MCF 10A (cell line): Measurements from ENCODE around the gene OR13J1. TPM values are rescaled to one million over a fixed set of nuclear protein-coding genes. Genes with fewer than 3 reads are reported as not detected.

ENCODE experiments used
- BruUV-seq: library from RNA; stranded (reverse); fragments of 400-500 nt; replicated peaks from 2 replicates; lab custom pipeline; 2021; lab: Mats Ljungman, UMichigan
- CTCF ChIA-PET: fragments of 300-600 bp; sonication (Branson Sonifier 250); formaldehyde crosslinking; extraction: SDS; loops from one replicate; lab custom pipeline; 2021; ENCODE audit warnings: antibody characterized with exemption, inconsistent platforms; lab: Yijun Ruan, JAX
- POLR2A ChIA-PET: fragments of 300-600, 350-650 bp; sonication (Branson Sonifier 250); formaldehyde crosslinking; extraction: SDS; loops from one replicate; lab custom pipeline; 2020; ENCODE audit warnings: antibody characterized with exemption, inconsistent platforms; lab: Yijun Ruan, JAX
- DNase-seq: peaks from one replicate; pipeline ENCODE4 v3.0.0-alpha.2; 2018; ENCODE audit not compliant: unreplicated experiment
- H3K27ac Mint-ChIP-seq: one replicate; pipeline ENCODE4 v1.8.0; 2022; ENCODE audit warnings: mild to moderate bottlenecking, low read depth, mixed read lengths; ENCODE audit not compliant: unreplicated experiment
- H3K27me3 Mint-ChIP-seq: one replicate; pipeline ENCODE4 v1.8.0; 2022; ENCODE audit warnings: mixed read lengths; ENCODE audit not compliant: insufficient read depth, unreplicated experiment
- H3K36me3 Mint-ChIP-seq: one replicate; pipeline ENCODE4 v1.8.0; 2022; ENCODE audit warnings: mild to moderate bottlenecking, moderate library complexity, mixed read lengths; ENCODE audit not compliant: insufficient read depth, unreplicated experiment
- H3K4me1 Mint-ChIP-seq: one replicate; pipeline ENCODE4 v1.8.0; 2022; ENCODE audit warnings: mixed read lengths; ENCODE audit not compliant: insufficient read depth, unreplicated experiment
- H3K4me3 Mint-ChIP-seq: one replicate; pipeline ENCODE4 v1.8.0; 2022; ENCODE audit warnings: mild to moderate bottlenecking, moderate library complexity, mixed read lengths; ENCODE audit not compliant: unreplicated experiment
- H3K9me3 Mint-ChIP-seq: one replicate; pipeline ENCODE4 v1.8.0; 2022; ENCODE audit warnings: mixed read lengths; ENCODE audit not compliant: unreplicated experiment
- CTCF ChIP-seq: fragments of 200-600 bp; IDR thresholded peaks from one replicate; pipeline ENCODE4 v1.8.0; 2022; ENCODE audit warnings: antibody characterized with exemption, mild to moderate bottlenecking; ENCODE audit not compliant: unreplicated experiment
- intact Hi-C: fragments of 100-400 bp; cut with micrococcal nuclease; formaldehyde crosslinking; loops from 2 replicates; pipeline ENCODE4 v1.14.1; 2022
- total RNA-seq: library from RNA; stranded (reverse); gene quantifications from 2 replicates; pipeline ENCODE4 v1.2.3, GENCODE V29; 2022

Gene OR13J1
- total RNA-seq, 1 experiment from 2014 or later, result not detected

GRCh38 chr9:35862328-35862727 is 7.9 kb downstream of the OR13J1 start:
- no TSS peak for BruUV-seq
- CTCF ChIA-PET, result interaction anchor here (2.2 kb wide), 1 partner anchor 36 kb away, joined by 5 read pairs; no protein-coding TSS in a partner anchor
- no peaks in the 10 kb centered on the region for H3K4me1 Mint-ChIP-seq
- no peaks in the 10 kb centered on the region for H3K36me3 Mint-ChIP-seq
- intact Hi-C loops, result no loop called here
- H3K27me3 Mint-ChIP-seq, result peaks cover 24% of the 10 kb centered on the region
- no peak for DNase-seq
- POLR2A ChIA-PET, result no interaction called here
- no peak overlapping the region for H3K4me3 Mint-ChIP-seq
- TF ChIP-seq CTCF, result no peak
- no peak overlapping the region for H3K27ac Mint-ChIP-seq
- H3K9me3 Mint-ChIP-seq, result no peaks in the 10 kb centered on the region

GRCh38 chr9:35861161-35861897 is 8.9 kb downstream of the OR13J1 start:
- peaks cover 4% of the 10 kb centered on the region for H3K36me3 Mint-ChIP-seq
- ChIA-PET CTCF (interaction anchor here (0.6 to 1.3 kb wide), 3 partner anchors 21 to 42 kb away, joined by 3 to 4 read pairs (median 4); no protein-coding TSS in a partner anchor), POLR2A (interaction anchor here (0.7 to 1.5 kb wide), 3 partner anchors 11 to 76 kb away, joined by 3 read pairs; no protein-coding TSS in a partner anchor)
- no peak overlapping the region for H3K27ac Mint-ChIP-seq
- intact Hi-C loops, result no loop called here
- TF ChIP-seq CTCF, result no peak
- no peak for DNase-seq
- peaks cover 34% of the 10 kb centered on the region for H3K27me3 Mint-ChIP-seq
- no TSS peak for BruUV-seq
- H3K4me1 Mint-ChIP-seq, result no peaks in the 10 kb centered on the region
- H3K4me3 Mint-ChIP-seq, result no peak overlapping the region
- no peaks in the 10 kb centered on the region for H3K9me3 Mint-ChIP-seq

GRCh38 chr9:35859990-35860339 is 10.2 kb downstream of the OR13J1 start:
- intact Hi-C loops, result no loop called here
- no peak for DNase-seq
- Mint-ChIP-seq H3K4me1 (no peaks in the 10 kb centered on the region), H3K4me3 (no peak overlapping the region), H3K36me3 (peaks cover 4% of the 10 kb centered on the region), H3K27ac (no peak overlapping the region), H3K27me3 (peaks cover 47% of the 10 kb centered on the region), H3K9me3 (no peaks in the 10 kb centered on the region)
- no peak for TF ChIP-seq CTCF
- ChIA-PET CTCF (interaction anchor here (0.7 kb wide), 1 partner anchor 20 kb away, joined by 3 read pairs; no protein-coding TSS in a partner anchor), POLR2A (no interaction called here)
- no TSS peak for BruUV-seq

GRCh38 chr9:35859310-35859989 is 10.8 kb downstream of the OR13J1 start:
- H3K36me3 Mint-ChIP-seq, result peaks cover 4% of the 10 kb centered on the region
- peaks cover 47% of the 10 kb centered on the region for H3K27me3 Mint-ChIP-seq
- H3K4me1 Mint-ChIP-seq, result no peaks in the 10 kb centered on the region
- BruUV-seq, result no TSS peak
- H3K9me3 Mint-ChIP-seq, result no peaks in the 10 kb centered on the region
- no peak overlapping the region for H3K27ac Mint-ChIP-seq
- peak; percentile 4 for DNase-seq
- CTCF ChIA-PET, result interaction anchor here (0.7 to 1.2 kb wide), 3 partner anchors 14 to 52 kb away, joined by 3 to 5 read pairs (median 3); no protein-coding TSS in a partner anchor
- TF ChIP-seq CTCF, result no peak
- POLR2A ChIA-PET, result no interaction called here
- intact Hi-C loops, result no loop called here
- H3K4me3 Mint-ChIP-seq, result no peak overlapping the region
